ENCODE results near the gene CD19.
A peak's percentile ranks its signal among the peaks of the same experiment; 100 is the strongest.

Gene CD19

DNA sequence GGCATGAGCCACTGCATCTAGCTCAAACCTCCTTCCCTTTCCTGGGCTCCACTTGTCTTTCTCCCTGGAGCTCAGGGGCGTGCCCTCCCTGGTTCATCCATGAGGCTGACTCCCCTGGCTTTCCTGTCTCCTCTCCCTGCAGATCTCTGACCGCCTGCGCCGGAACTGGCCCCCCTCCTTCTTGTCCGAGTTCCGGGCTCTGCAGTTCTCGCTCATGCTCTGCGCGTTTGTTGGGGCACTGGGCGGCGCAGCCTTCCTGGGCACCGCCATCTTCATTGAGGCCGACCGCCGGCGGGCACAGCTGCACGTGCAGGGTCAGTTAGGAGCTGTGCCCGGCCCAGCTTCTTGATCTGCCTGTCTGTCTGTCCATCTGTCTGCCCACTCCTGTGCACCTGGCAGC is 51.9 kb downstream of the CD19 start:
- DNase-seq = no peak

DNA sequence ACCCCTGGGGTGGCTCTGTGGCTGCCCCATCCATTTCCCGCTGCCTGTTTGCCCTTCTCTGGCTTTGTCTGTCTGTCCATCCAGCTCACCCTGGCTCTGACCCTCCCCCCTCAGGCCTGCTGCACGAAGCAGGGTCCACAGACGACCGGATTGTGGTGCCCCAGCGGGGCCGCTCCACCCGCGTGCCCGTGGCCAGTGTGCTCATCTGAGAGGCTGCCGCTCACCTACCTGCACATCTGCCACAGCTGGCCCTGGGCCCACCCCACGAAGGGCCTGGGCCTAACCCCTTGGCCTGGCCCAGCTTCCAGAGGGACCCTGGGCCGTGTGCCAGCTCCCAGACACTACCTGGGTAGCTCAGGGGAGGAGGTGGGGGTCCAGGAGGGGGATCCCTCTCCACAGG is 52.3 kb downstream of the CD19 start:
- no peak for DNase-seq

GRCh38 chr16:28984619-28985135 is 52.9 kb downstream of the CD19 start, which contains the start of gene LAT:
Gene LAT (plus strand): TSS chr16:28985052. CDS start chr16:28985418, 366 bp downstream.
- DNase-seq = peak; percentile 89

- DNase-seq = no peak
These were observed 53.7 kb downstream of the CD19 start for GRCh38 chr16:28985211-28986041.

- no peak for DNase-seq
These were observed 54.3 kb downstream of the CD19 start for GRCh38 chr16:28986046-28986445.

DNA sequence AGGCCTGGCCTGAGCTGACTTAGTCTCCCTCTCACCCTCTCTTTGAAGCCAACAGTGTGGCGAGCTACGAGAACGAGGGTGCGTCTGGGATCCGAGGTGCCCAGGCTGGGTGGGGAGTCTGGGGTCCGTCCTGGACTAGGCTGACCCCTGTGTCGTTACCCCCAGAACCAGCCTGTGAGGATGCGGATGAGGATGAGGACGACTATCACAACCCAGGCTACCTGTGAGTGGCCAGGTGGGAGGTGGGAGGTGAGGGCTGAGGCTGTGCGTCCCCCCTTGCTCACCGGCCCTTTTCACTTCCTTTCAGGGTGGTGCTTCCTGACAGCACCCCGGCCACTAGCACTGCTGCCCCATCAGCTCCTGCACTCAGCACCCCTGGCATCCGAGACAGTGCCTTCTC is 54.7 kb downstream of the CD19 start:
- DNase-seq = no peak

GRCh38 chr16:28987170-28987853 is 55.5 kb downstream of the CD19 start:
- no peak for DNase-seq

Data from suppressor macrophage treated with lipopolysaccharide for 4 hours (primary cell).